Measurements from ENCODE around the gene WDFY2.
"Not testable (repeated sequence)": the region's sequence is repeated elsewhere in the genome, so short reads cannot be mapped to it uniquely, and the experiment has no call there.

WDFY2 gene

DNA sequence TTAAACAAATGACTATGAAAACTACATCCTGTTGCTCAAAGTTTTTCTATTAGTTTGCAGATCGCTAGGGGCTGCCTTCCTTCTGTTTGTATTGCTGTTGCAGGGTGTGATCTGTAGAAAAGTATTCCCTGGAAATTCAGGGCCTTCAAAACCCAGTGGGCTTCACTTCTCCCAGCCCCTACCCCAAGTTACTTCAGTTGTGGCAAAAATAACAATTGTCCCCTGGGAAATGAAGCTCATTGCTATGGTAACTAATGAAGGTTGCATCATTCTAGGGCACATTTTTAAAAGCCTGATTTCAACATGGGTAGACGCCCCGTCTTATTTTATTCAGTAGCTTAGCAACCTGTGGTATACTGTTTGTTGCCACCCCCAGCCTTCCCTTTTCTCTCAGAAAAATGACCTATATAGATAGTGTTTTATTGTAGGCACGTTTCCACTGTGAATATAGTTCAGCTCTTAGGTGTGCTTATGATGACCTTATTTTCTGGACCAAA is 60.9 kb downstream of the WDFY2 start:
- Histone ChIP-seq H3K4me3 (ENCODE audit: insufficient read depth, low read length, poor library complexity, severe bottlenecking) (no peak overlapping the region), H3K27me3 (ENCODE audit: low read length) (no peaks in the 10 kb centered on the region), H3K4me2 (ENCODE audit: low read depth, low read length, poor library complexity, severe bottlenecking) (no peak overlapping the region), H3K9ac (ENCODE audit: low read length) (no peak overlapping the region), H3K9me2 (replicated peaks; ENCODE audit: insufficient read depth, low read length) (no peaks in the 10 kb centered on the region), H3K36me3 (ENCODE audit: low read length) (no peaks in the 10 kb centered on the region), H4K20me1 (ENCODE audit: low read depth, low read length) (no peaks in the 10 kb centered on the region; the same call in 1 of the 2 replicates), H3K27ac (ENCODE audit: low read depth, low read length) (no peak overlapping the region), H3K9me3 (ENCODE audit: insufficient read depth, low read length) (no peaks in the 10 kb centered on the region), H2AFZ (ENCODE audit: low read depth, low read length, severe bottlenecking) (no peak overlapping the region), H3K79me2 (ENCODE audit: insufficient read depth, low read length) (no peaks in the 10 kb centered on the region), H3F3A (ENCODE audit: insufficient read depth) (no peaks in the 10 kb centered on the region)
- TF ChIP-seq EZH2phosphoT487 (conservative IDR thresholded peaks at IDR 0.05; ENCODE audit: low read length), result no peak
- TF ChIP-seq, protein P1, sequence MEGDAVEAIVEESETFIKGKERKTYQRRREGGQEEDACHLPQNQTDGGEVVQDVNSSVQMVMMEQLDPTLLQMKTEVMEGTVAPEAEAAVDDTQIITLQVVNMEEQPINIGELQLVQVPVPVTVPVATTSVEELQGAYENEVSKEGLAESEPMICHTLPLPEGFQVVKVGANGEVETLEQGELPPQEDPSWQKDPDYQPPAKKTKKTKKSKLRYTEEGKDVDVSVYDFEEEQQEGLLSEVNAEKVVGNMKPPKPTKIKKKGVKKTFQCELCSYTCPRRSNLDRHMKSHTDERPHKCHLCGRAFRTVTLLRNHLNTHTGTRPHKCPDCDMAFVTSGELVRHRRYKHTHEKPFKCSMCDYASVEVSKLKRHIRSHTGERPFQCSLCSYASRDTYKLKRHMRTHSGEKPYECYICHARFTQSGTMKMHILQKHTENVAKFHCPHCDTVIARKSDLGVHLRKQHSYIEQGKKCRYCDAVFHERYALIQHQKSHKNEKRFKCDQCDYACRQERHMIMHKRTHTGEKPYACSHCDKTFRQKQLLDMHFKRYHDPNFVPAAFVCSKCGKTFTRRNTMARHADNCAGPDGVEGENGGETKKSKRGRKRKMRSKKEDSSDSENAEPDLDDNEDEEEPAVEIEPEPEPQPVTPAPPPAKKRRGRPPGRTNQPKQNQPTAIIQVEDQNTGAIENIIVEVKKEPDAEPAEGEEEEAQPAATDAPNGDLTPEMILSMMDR (IDR thresholded peaks at IDR 0.05; ENCODE audit: insufficient read depth, low read length, poor library complexity, severe bottlenecking), result no peak

DNA sequence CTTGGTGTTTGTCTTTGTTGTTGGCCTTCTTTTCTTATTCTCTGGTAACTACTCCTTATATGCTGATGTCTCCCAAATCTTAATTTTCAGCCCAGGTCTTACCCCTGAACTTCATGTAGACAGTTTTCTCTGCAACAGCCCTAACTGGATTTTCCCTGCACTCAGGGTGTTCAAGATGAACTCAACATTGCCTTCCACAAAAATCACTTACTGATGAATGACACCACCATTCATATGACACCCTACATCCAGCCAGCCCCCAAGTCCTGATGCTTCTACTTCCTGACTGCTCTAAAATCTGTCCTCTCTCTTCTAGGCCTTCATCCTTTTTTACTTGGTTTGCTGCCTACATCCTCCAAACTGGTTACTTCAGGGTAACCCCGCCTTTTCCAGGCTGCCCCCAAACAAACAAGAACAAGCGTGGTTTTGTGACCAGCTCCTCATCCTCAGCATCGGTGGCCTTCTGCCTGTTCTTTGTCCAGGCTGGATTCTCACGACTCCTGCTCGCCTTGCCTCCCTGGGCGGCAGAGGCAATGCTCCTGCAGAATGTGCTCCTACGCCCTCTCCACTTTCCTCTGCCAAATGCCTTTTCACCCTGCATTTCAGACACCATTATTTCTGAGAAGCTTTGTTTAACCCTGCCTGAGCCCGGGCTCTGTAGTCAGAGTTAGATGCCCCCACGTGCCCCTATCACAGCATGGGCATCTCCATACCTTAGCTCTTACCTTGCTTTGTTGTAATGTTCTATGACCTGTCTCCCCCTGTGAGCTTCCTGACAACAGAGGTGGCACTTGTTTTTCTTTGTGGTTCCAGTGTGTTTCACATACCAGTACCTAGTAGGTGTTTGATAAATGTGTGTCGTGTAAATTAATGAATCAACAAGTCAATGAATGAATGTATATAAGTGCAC is 61.8 kb downstream of the WDFY2 start:
- Histone ChIP-seq H3K4me3 (ENCODE audit: insufficient read depth, low read length, poor library complexity, severe bottlenecking) (no peak overlapping the region), H3K79me2 (ENCODE audit: insufficient read depth, low read length) (no peaks in the 10 kb centered on the region), H3K27ac (ENCODE audit: low read depth, low read length) (no peak overlapping the region)

DNA sequence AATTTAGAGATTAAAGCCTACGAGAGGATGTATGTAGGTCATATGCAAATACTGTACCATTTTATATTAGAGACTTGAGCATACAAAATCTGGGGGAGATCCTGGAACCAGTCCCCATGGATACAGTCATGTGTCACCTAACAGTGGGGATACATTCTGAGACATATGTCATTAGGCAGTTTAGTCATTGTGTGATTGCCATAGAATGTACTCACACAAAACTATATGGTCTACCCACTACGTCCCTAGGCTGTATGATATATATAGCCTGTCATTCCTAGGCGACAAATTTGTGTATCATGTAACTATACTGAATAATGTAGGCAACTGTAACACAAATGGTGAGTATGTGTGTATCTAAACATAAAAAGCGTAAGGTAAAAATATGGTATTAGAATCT is 62.8 kb downstream of the WDFY2 start:
- no peaks in the 10 kb centered on the region for H3K9me2 ChIP-seq (replicated peaks; ENCODE audit: insufficient read depth, low read length)
- H3K9me3 ChIP-seq (ENCODE audit: insufficient read depth, low read length), result no peaks in the 10 kb centered on the region
- H3K36me3 ChIP-seq (ENCODE audit: low read length), result no peaks in the 10 kb centered on the region
- TF ChIP-seq EZH2phosphoT487 (conservative IDR thresholded peaks at IDR 0.05; ENCODE audit: low read length), result no peak
- TF ChIP-seq, protein P1 (IDR thresholded peaks at IDR 0.05; ENCODE audit: insufficient read depth, low read length, poor library complexity, severe bottlenecking), result no peak
- H2AFZ ChIP-seq (ENCODE audit: low read depth, low read length, severe bottlenecking), result no peak overlapping the region
- H3F3A ChIP-seq (ENCODE audit: insufficient read depth), result no peaks in the 10 kb centered on the region
- no peaks in the 10 kb centered on the region; the same call in 1 of the 2 replicates for H4K20me1 ChIP-seq (ENCODE audit: low read depth, low read length)
- H3K4me2 ChIP-seq (ENCODE audit: low read depth, low read length, poor library complexity, severe bottlenecking), result no peak overlapping the region
- no peak overlapping the region for H3K4me3 ChIP-seq (ENCODE audit: insufficient read depth, low read length, poor library complexity, severe bottlenecking)
- H3K27ac ChIP-seq (ENCODE audit: low read depth, low read length), result no peak overlapping the region
- no peaks in the 10 kb centered on the region for H3K79me2 ChIP-seq (ENCODE audit: insufficient read depth, low read length)
- no peaks in the 10 kb centered on the region for H3K27me3 ChIP-seq (ENCODE audit: low read length)
- no peak overlapping the region for H3K9ac ChIP-seq (ENCODE audit: low read length)

More for the DNA sequence above, 61.8 kb downstream of the WDFY2 start:
- Histone ChIP-seq H3K9me2 (replicated peaks; ENCODE audit: insufficient read depth, low read length) (no peaks in the 10 kb centered on the region), H2AFZ (ENCODE audit: low read depth, low read length, severe bottlenecking) (no peak overlapping the region), H3K36me3 (ENCODE audit: low read length) (no peaks in the 10 kb centered on the region), H3K9me3 (ENCODE audit: insufficient read depth, low read length) (no peaks in the 10 kb centered on the region), H4K20me1 (ENCODE audit: low read depth, low read length) (no peaks in the 10 kb centered on the region; the same call in 1 of the 2 replicates), H3K4me2 (ENCODE audit: low read depth, low read length, poor library complexity, severe bottlenecking) (no peak overlapping the region), H3F3A (ENCODE audit: insufficient read depth) (no peaks in the 10 kb centered on the region), H3K27me3 (ENCODE audit: low read length) (no peaks in the 10 kb centered on the region), H3K9ac (ENCODE audit: low read length) (no peak overlapping the region)
- TF ChIP-seq, protein P1 (IDR thresholded peaks at IDR 0.05; ENCODE audit: insufficient read depth, low read length, poor library complexity, severe bottlenecking), result no peak
- no peak for TF ChIP-seq EZH2phosphoT487 (conservative IDR thresholded peaks at IDR 0.05; ENCODE audit: low read length)

DNA sequence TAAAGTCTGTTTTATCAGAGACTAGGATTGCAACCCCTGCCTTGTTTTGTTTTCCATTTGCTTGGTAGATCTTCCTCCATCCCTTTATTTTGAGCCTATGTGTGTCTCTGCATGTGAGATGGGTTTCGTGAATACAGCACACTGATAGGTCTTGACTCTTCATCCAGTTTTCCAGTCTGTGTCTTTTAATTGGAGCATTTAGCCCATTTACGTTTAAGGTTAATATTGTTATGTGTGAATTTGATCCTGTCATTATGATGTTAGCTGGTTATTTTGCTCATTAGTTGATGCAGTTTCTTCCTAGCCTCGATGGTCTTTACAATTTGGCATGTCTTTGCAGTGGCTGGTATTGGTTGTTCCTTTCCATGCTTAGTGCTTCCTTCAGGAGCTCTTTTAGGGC is 67.9 kb downstream of the WDFY2 start:
- not testable (repeated sequence) for H3F3A ChIP-seq (ENCODE audit: insufficient read depth); H3K79me2 ChIP-seq (ENCODE audit: insufficient read depth, low read length); H3K9me3 ChIP-seq (ENCODE audit: insufficient read depth, low read length); H3K4me3 ChIP-seq (ENCODE audit: insufficient read depth, low read length, poor library complexity, severe bottlenecking); H3K36me3 ChIP-seq (ENCODE audit: low read length); H3K9ac ChIP-seq (ENCODE audit: low read length); H2AFZ ChIP-seq (ENCODE audit: low read depth, low read length, severe bottlenecking); H3K27ac ChIP-seq (ENCODE audit: low read depth, low read length); H4K20me1 ChIP-seq (ENCODE audit: low read depth, low read length); H3K4me2 ChIP-seq (ENCODE audit: low read depth, low read length, poor library complexity, severe bottlenecking); H3K9me2 ChIP-seq (replicated peaks; ENCODE audit: insufficient read depth, low read length); H3K27me3 ChIP-seq (ENCODE audit: low read length)
